HG02973 (cell line): ENCODE results near the gene CCDC40.

Experiments used
- ATAC-seq: cut with Tn5 transposase; IDR thresholded peaks from one replicate; pipeline ENCODE4 v1.9.1; 2021; ENCODE audit warnings: moderate library complexity; ENCODE audit not compliant: unreplicated experiment

Gene CCDC40

DNA sequence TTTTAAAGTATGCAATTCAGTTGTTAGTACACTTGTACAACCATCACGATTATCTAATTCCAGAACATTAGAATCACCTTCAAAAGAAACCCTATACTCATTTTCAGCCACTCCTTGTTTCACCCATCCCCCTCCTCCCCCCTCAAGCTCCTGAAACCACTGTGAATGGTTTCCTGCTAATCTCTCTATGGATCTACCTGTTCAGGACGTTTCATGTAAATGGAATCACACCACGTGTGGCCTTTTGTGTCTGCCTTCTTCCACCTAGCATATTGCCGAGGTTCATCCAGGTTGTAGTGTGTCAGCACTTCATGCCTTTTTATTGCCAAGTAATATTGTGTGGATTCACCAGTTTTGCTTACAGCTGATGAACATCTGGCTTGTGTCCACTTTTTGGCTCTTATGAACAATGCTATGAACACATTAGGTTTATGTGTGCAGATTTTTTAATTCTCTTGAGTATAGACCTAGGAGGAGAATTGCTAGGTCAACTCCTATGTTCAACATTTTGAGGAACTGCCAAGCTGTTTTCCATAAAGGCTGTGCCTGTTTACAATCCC is 92.6 kb downstream of the CCDC40 start:
- ATAC-seq: no peak

DNA sequence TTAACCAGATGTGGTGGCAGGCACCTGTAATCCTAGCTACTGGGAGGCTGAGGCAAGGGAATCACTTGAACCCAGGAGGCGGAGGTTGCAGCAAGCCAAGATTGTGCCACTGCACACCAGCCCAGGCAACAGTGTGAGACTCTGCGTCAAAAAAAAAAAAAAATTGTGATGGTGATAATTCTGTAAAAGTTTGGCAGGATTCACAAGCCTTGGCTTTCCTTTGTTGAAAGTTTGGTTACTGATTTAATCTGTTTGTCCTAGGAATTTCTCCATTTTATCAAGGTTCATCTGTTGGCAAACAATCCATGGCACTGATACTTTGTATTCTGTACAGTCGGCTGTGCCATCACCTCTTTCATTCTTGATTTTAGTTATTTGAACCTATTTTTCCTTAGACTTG is 94.5 kb downstream of the CCDC40 start:
- ATAC-seq: no peak

DNA sequence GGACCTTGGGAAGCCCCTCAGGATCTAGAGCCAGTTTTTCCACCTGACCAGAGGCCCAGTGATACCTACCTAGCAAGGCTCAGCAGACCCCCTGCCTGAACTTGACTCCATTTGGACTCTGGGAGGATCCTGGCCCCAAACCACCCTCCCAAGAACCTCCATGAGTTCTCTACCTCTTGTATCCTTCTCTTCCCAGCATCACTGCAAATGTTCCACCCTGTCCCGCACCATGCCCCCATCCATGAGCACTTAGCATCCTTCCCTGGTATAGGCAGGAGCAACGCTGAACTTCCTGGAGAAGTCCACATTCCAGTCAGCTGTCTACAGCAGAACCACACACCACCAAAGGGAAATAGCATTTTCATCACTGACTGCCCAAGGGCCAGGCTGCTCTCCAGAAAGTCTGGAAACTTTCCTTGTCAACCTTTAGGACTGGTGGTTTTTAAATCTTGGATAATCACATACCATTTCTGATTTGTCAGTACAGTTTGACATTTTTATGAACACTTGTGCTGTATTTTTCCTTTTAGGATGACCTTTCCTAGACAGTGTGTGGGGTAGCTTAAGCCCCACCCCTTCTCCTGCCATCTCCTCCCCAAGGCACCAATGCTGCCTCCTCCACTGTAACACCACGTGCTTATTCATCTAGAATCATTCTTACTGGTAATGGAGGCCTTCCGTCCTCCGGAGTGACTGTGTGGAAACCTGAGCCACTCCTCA is 96.6 kb downstream of the CCDC40 start:
- ATAC-seq: no peak

DNA sequence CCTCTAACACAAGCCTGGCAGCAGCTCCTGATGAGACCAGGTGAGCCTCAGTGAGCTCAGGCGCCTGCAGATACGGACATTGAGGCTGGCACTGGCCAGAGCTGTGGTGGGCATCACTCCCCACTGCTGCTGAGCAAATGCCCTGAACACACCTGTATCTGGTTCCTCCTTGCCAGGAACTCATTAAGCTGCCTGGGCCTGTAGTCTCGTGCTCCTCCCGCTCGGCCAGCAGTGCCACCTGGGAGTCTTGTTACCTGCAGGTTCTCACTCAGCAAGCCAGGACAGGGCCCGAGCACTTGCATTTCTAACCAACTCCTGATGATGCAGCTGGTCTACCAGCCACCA is 97.2 kb downstream of the CCDC40 start:
- ATAC-seq: no peak

DNA sequence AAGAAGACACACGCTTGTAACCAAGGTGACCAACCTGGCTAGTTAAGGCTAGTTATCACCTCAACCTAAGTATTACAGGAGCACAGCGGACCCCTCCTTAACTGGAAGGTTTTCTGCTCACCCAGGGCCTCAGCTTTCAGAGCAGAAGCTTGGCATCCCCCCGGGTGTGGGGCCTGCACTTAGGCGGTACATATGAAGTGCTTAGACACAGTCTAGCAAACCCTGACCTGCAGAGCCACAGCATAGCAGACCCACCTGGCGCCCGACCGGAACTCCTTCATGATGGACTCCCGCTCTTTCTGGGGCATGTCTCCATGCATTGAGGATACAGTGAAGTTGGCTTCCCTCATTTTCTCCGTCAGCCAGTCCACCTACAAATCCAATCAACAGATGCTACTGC is 100.7 kb downstream of the CCDC40 start:
- ATAC-seq: no peak

DNA sequence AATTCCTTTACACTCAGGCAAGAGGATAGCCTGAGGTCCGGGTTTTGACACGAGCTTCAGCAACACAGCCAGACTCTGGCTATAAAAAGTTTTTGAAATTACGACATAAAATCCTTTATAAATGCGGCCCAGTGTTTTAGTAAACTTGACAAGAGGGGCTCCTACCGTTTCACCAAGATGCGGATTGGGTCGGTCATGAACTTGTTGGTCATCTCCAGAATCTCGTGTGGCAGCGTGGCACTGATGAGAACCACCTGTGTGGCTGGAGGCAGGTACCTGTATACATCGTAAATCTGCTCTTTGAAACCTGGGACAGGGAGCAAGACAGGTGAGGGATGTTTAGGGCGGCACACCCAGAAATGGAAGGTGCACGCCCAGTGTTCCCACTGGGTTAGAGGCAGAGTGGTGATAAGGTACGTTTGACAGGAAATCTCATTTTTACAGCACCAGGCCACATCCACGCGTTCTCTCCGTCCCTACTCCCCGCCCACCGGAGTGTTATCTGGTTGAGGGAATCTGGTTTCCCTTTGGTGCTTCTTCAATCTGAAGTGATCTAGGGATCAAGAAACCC is 102.5 kb downstream of the CCDC40 start:
- ATAC-seq: no peak

DNA sequence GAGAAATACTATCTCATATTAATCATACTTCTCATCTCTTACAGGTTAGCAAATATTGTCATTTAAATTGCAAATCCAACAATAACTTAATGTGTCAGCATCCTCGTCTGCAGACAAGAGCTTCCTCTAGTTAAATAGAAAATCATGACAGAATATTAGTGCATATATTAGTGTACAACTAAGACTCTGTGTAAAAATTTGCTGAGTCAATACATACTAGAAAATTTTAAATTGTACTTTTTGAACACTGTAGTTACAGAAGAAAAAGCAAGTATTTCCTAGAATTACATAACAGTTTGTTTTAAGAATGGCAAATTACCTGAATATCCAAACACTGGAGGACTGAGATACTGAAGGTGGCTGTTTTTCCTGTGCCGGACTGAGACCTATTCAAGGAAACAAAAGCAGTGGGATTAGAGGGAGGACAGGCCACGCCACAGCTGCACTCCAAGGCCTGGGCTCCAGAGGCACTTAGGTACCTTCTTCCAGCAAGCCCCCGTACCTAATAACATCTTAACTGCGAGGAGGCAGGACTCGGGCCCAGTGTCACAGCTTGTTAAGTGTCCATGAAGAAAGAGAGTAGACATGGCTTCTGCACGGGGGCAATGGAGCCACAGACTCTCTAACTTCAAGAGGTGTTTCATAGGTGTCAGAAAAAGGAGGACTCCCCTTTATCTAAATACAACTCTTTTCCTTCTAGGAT is 105.2 kb downstream of the CCDC40 start:
- no peak for ATAC-seq

DNA sequence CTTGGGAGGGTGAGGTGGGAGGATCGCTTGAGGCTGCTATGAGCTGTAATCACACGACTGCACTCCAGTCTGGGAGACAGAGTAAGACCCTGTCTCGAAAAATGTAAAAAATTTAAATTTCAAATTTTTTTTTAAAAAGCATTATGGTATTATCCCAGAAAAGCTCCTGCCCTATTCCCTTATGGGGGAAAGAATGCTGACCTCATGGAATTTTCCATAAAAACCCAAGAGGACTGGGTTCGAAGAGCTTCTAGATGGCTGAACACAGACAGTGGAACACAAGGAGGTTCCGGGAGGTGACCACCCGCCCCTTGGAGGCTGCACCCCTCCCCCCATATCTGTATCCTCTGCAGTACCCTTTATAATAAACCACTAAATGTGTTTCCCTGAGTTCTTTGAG is 106.5 kb downstream of the CCDC40 start:
- no peak for ATAC-seq

DNA sequence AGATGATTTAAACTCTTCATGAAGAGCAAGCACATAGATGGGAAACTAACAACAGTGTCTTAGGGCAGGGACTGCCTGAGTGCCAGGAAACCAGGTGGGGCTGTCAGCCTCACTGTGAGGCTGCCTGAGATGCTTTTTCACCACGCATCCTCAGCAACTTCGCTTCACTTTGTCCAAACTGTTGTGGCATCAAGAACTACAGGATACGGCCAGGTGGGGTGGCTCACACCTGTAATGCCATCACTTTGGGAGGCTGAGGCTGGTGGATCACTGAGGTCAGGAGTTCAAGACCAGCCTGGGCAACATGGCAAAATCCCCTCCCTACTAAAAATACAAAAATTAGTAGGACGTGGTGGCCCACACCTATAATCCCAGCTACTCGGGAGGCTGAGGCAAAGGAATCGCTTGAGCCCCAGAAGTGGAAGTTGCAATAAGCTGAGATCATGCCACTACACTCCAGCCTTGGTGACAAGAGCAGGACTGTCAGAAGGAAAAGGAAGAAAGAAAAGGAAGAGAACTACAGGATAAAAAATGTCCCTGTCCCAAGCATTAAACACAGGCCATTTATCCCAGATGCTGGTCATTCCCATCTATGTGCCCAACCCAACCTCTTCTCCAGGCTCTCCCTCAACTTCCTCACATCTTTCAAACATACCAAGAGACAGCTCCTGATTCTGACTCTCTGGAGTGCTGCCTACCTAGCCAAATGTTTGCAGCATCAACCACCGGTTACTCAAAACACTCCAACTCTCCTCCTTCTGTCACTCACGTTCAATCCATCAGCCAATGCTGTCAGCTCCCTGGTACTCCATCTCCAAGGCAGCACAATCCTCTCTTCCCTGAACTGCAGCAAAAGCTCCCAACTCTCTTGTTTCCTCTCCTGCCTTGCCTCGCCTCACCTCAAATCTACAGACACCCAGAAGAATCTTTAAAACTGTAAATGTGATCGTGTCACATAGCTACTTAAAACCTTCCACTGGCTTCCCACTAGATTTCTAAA is 108.9 kb downstream of the CCDC40 start:
- ATAC-seq: no peak

DNA sequence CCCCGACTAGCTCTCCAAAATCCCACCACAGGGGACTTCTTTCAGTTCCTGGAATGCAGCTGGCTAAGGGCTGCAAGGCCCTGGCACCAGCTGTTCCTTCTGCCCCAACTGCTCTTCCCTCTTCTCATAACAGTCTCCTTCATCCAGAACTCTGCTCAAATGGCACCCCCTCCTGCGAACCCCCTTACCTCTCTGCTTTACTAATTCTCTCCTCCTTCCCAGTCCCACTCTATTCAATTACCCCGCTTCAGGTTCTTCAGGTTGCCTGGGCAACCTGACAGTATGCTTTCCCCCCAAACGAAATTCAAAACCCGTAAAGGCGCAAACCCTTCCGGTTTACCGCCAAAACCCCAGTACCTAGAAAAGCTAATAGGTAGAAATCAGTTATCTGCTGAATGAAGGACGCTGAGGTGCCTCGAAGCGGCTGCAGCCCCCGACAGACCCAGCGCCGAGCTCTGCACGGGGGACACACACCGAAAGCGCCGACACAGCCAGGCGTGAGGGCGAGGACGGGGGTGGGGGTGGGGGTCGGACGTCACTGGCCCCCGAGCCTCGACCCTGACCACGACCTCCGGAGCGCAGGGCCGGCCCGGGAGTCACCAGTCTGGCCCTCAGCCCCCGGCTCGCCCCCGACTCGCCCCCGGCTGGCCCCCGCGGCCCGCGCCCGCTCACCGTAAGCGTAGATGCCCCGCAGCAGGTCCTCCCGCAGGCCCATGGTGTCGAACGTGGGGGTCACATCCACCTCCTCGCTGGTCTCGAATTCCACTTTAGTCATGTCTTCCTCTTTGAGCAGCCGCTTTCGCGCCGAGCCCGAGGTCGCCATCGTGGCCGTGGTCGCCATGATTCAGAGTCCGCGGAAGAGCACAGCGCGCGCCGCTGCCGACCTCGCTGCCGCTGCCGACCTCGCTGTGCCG is 109.9 kb downstream of the CCDC40 start:
- peak; percentile 21 for ATAC-seq

DNA sequence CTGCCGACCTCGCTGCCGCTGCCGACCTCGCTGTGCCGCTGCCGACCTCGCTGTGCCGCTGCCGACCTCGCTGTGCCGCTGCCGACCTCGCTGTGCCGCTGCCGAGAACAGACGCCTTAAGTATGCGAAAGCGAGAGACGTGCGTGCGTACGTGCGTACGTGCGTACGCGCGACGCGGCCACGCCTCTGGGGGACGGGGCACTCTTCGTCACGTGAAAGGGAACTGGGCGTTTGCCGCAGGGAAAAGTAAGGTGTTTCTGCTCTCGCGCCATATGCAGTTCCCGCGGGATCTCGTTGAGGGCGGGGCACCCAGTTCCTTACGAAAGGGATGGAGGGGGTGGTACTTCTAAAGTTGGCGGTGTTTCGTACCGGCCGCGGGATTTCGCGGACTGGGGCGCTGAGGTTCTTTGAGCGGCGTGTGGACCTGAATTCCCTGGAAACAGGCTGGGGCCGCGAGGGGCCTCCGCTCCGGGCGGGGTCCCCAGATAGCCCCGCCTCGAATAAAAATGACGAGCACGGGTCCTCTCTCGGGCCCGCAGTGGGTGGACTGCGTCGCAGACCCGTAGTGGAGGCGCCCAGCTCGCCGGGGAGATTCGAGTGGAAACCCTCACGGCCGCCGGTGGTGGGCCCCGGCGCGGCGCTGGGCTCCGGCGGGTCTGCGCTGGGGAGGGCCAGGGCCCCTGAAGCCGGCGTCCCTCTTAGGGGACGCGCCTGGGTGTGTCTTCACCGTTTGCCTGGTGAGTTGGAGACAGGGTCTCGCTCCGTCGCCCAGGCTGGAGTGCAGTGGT is 110.8 kb downstream of the CCDC40 start, which contains the start of gene EIF4A3:
EIF4A3 (minus strand) TSS at position 94 of the 788 bp plus-strand sequence. CDS start 167 bp downstream, outside the sequence.
- ATAC-seq: peak; percentile 83
